ENCODE results near the gene RIPPLY1. TPM values are rescaled to one million over a fixed set of nuclear protein-coding genes. Genes with fewer than 3 reads are reported as not detected.

The RIPPLY1 gene
- total and polyA plus RNA-seq, 5 experiments from 2014 or later, result not detected

DNA sequence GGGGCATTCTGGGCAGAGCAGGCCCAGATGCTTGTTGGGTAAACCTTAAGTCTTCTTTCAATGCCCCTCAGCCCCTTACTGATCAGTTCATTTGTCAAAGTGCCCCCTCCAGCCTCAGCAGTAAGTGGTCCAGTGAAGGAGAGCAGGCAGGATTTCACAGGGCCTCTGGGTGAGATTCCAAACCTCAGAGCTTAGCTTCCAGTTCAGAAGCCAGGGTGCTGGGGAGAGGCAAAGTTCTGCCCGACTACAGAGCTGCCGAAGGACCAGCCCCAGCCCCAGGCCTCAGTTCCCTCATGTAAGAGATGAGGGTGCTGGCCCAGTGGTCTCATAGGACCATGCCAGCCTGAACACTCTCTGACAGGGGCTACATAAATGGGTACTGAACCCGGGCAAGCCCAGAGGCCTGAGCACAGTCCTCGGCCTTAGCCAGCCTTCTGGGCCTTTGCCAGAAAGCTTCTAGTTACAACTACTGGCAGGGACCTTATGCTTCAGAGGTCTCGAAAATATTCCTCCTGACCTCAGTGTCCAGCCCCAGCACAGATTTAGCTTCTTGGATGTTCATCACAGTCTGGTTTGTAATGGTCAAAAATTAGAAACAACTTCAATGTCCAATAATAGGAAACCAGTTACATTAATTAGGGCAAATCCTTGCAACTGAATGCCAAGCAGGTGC, 851 bp upstream of the RIPPLY1 start:
- DNase-seq (no peak), ATAC-seq (no peak)
- Mint-ChIP-seq H3K27me3 (no peaks in the 10 kb centered on the region), H3K4me3 (no peak overlapping the region), H3K27ac (no peak overlapping the region), H3K36me3 (no peaks in the 10 kb centered on the region), H3K4me1 (no peaks in the 10 kb centered on the region), H3K9me3 (no peaks in the 10 kb centered on the region)
- POLR2A ChIA-PET, result no interaction called here

DNA sequence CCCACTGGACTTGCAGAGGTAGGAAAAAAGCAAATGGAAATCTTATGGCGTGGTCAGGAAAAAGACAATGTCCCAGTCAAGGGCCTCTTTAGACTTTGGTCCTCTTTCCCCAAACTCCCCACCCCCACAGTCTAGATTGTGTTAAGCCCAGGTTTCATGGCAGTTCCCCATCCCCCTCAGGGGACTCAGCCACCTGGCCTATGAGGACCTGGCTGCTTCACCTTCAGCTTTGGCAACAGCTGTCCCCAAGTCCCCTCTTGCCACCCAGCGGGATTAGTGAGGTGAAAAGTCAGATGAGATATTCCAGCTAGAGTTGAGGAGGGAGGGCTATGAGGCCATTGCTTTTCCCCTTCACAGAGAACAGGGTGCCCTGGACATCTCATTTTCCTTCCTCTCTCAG, 457 bp downstream of the RIPPLY1 start:
- H3K36me3 Mint-ChIP-seq, result no peaks in the 10 kb centered on the region
- H3K4me3 Mint-ChIP-seq, result no peak overlapping the region
- no peak for ATAC-seq
- H3K27me3 Mint-ChIP-seq, result no peaks in the 10 kb centered on the region
- POLR2A ChIA-PET, result no interaction called here
- no peak overlapping the region for H3K27ac Mint-ChIP-seq
- DNase-seq, result no peak
- H3K9me3 Mint-ChIP-seq, result no peaks in the 10 kb centered on the region
- H3K4me1 Mint-ChIP-seq, result no peaks in the 10 kb centered on the region

DNA sequence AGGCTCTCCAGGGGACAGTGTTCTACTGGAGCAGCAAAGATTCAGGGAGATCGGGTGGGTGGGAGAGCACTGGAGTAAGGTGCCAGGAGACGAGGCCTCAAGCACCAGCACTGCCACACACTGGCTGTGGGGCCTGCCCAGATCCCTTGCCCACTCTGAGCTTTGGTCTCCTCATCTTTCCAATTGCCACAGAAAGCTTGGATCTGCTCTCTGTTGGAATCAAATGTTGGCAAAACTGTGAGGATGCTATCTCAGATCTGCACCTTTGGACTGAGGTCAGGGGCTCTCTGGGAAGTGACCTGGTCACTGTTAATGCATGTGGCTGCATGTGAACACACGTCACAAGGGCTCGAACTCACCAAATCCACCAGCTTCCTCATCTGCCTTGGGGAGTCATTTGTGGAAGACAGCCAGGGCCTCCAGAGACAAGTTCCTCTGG, 1.3 kb downstream of the RIPPLY1 start:
- Mint-ChIP-seq H3K27ac (no peak overlapping the region), H3K4me1 (no peaks in the 10 kb centered on the region), H3K36me3 (no peaks in the 10 kb centered on the region), H3K9me3 (no peaks in the 10 kb centered on the region), H3K27me3 (no peaks in the 10 kb centered on the region), H3K4me3 (no peak overlapping the region)
- POLR2A ChIA-PET, result no interaction called here
- no peak for ATAC-seq
- no peak for DNase-seq

DNA sequence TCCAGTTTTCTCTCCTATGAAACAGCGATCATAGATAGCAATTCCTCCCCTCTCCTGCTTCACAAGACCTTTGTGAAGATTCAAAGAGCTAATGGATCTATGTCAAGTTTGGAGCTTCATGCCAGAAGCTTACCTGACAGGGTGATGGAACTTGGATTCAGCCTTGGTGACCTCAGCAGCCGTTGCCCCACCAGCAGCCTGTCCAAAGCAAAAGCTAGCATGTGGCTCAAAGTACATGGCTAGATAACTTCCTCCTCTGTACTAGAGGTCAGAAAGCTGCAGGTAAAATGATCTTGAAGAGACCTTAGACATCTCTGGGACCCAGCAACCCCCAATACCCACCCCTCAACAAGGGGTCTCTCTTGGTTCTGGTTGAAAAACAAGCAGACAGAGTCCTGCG, 1.8 kb downstream of the RIPPLY1 start:
- no peak overlapping the region for H3K27ac Mint-ChIP-seq
- H3K27me3 Mint-ChIP-seq, result no peaks in the 10 kb centered on the region
- DNase-seq (no peak), ATAC-seq (no peak)
- H3K4me1 Mint-ChIP-seq, result no peaks in the 10 kb centered on the region
- POLR2A ChIA-PET, result no interaction called here
- no peak overlapping the region for H3K4me3 Mint-ChIP-seq
- no peaks in the 10 kb centered on the region for H3K9me3 Mint-ChIP-seq
- no peaks in the 10 kb centered on the region for H3K36me3 Mint-ChIP-seq

DNA sequence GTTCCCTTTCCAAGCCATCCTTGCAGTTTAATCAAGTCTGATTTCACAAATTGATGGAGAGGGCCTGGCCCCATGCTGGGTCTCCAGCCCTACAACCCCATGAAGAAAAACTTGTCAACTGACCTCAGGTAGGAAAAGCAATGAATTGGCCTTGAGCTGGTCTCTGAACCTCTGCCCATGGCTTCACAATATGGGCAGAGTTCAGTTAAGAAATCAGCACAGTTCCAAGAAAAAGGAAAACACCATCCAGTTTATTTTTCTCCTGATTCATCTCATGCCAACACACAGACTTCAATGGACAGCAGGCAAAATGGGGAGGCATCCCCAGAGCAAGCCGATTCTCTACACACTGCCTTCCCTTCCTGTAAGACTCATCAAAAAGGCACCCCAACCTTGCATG, 3.3 kb downstream of the RIPPLY1 start:
- Mint-ChIP-seq H3K9me3 (no peaks in the 10 kb centered on the region), H3K4me1 (no peaks in the 10 kb centered on the region), H3K4me3 (no peak overlapping the region), H3K27ac (no peak overlapping the region), H3K27me3 (no peaks in the 10 kb centered on the region), H3K36me3 (no peaks in the 10 kb centered on the region)
- POLR2A ChIA-PET, result no interaction called here
- no peak for DNase-seq
- no peak for ATAC-seq

DNA sequence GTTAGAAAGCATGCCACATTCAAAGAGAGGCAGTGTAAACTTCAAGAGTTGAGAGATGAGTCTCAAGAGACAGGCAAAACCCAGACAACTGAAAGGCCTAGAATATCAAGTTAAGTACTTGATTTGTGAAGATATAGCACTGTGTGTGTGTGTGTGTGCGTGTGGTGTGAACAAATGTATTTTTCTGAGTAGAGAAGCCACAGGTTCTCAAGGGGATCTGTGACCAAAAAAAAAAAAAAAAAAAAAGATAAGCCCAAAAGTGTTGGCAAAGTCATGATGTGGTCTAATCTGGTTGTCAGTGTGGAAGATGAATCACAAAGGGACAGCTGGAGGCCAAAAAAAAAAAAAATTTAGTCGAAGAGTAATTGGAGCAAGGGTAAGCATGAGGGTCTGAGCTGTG, 3.9 kb downstream of the RIPPLY1 start:
- Mint-ChIP-seq H3K9me3 (no peaks in the 10 kb centered on the region), H3K36me3 (no peaks in the 10 kb centered on the region), H3K27me3 (no peaks in the 10 kb centered on the region), H3K4me1 (no peaks in the 10 kb centered on the region), H3K27ac (no peak overlapping the region), H3K4me3 (no peak overlapping the region)
- ATAC-seq (no peak), DNase-seq (no peak)
- POLR2A ChIA-PET, result no interaction called here

DNA sequence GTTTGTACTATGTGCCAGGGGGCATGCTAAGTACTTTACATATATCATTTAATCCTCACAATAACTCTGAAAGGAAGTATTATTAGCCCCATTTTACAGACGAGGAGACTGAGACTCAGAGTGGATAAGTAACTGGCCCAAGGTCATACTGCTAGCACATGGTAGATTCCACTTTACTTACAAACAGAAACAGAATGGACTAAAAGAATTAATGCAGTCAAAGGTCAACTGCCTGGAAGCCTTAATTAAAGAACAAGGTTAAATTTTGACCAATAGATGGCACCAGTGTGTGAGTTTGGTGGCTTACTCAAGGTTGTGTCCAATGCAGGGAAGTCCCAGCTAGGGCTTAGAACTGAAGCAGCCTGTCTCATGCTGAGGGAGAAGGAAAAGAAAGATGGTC, 4.7 kb downstream of the RIPPLY1 start:
- peaks cover 0 to 1% (median 0%) of the 10 kb centered on the region in 5 donors for H3K27me3 Mint-ChIP-seq
- no peak overlapping the region for H3K4me3 Mint-ChIP-seq
- POLR2A ChIA-PET, result no interaction called here
- ATAC-seq (peak in 1 of 2 donors; percentile 50), DNase-seq (peak in 3 of 10 donors; percentile 34 to 44 (median 35))
- no peak overlapping the region for H3K27ac Mint-ChIP-seq
- H3K36me3 Mint-ChIP-seq, result no peaks in the 10 kb centered on the region
- H3K9me3 Mint-ChIP-seq, result no peaks in the 10 kb centered on the region
- H3K4me1 Mint-ChIP-seq, result no peaks in the 10 kb centered on the region

DNA sequence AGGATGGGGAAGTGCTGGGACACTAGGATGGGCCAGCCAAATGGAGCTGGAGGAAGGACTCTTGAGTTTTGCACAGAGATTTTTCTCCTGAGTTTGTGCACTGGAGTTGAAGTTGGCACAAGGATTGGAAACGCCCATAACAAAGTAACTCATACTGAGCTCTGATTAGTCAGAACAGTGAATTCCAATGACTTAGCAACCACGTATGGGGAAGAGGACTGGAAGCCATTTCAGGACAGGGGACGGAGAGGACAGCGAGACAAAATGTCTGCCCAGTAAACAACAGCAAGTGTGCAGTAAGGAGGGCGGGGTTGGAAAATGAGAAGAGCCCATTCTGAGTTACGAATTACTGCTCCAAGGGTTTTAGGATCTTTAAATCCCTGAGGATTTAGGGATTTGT, 5.9 kb downstream of the RIPPLY1 start:
- POLR2A ChIA-PET, result interaction anchor here (0.7 kb wide), 1 partner anchor 889 kb away, joined by 3 read pairs; no protein-coding TSS in a partner anchor
- peaks cover 0 to 6% (median 0%) of the 10 kb centered on the region in 5 donors for H3K27me3 Mint-ChIP-seq
- no peaks in the 10 kb centered on the region for H3K36me3 Mint-ChIP-seq
- H3K9me3 Mint-ChIP-seq, result no peaks in the 10 kb centered on the region
- no peaks in the 10 kb centered on the region for H3K4me1 Mint-ChIP-seq
- ATAC-seq (no peak), DNase-seq (no peak)
- H3K4me3 Mint-ChIP-seq, result no peak overlapping the region
- no peak overlapping the region for H3K27ac Mint-ChIP-seq

DNA sequence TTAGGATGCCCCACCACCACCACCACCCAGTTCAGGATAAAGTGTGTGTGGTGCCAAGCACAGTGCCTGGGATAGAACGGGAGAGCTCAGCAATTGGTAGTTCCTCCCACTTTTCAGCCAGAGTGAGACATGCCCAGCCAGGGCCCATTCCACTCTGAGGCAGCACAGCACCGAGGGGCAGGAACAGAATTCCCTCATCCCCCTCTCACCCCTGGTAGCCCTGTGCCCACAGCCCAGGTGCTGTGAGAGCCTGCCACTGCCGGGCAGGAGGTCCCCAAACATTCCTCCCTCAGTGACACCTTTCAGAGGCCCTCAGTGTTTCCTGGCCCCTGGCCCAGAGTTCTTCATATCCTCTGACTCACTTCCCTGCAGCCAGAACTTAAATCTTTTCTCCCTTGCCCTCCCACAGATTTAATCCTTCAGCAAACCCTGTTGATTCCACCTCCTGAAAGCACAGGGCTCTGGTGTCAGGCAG, 8.1 kb downstream of the RIPPLY1 start:
- Mint-ChIP-seq H3K27ac (no peak overlapping the region), H3K9me3 (no peaks in the 10 kb centered on the region), H3K27me3 (peaks cover 0 to 6% (median 0%) of the 10 kb centered on the region in 5 donors), H3K36me3 (no peaks in the 10 kb centered on the region), H3K4me1 (no peaks in the 10 kb centered on the region), H3K4me3 (no peak overlapping the region)
- POLR2A ChIA-PET, result no interaction called here
- DNase-seq (no peak), ATAC-seq (no peak)

DNA sequence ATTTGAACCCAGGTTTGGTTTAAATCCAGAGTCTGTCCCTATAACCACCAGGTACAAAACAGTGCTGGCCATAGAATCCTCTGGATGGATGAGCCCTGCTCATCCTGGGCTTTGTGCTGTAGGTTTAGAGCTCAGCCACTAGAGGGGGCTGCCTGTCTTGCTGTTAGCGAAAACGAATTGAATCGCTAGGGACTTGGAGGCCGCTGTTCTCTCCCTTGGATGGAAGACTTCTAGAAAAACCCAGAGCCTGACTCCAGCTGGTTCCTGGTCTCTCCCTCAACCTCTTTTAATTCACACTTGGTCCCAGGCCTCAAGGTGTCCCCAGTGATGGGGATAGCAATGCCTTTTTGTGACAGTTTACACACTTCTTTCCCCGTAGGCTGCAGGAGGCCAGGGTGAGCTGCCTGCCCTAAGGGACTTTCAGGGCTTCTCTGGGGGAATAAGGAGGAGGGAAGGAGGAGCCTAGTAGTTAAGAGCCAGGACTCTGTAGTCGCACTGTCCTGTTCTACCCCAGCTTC, 8.7 kb downstream of the RIPPLY1 start:
- no peaks in the 10 kb centered on the region for H3K36me3 Mint-ChIP-seq
- peaks cover 0 to 6% (median 0%) of the 10 kb centered on the region in 5 donors for H3K27me3 Mint-ChIP-seq
- peak overlapping the region in 1 of 10 donors; percentile 7 for H3K27ac Mint-ChIP-seq
- no peaks in the 10 kb centered on the region for H3K4me1 Mint-ChIP-seq
- H3K9me3 Mint-ChIP-seq, result no peaks in the 10 kb centered on the region
- ATAC-seq (peak; percentile 48 to 60), DNase-seq (peak in 9 of 10 donors; percentile 5 to 52 (median 37))
- POLR2A ChIA-PET, result no interaction called here
- H3K4me3 Mint-ChIP-seq, result no peak overlapping the region

DNA sequence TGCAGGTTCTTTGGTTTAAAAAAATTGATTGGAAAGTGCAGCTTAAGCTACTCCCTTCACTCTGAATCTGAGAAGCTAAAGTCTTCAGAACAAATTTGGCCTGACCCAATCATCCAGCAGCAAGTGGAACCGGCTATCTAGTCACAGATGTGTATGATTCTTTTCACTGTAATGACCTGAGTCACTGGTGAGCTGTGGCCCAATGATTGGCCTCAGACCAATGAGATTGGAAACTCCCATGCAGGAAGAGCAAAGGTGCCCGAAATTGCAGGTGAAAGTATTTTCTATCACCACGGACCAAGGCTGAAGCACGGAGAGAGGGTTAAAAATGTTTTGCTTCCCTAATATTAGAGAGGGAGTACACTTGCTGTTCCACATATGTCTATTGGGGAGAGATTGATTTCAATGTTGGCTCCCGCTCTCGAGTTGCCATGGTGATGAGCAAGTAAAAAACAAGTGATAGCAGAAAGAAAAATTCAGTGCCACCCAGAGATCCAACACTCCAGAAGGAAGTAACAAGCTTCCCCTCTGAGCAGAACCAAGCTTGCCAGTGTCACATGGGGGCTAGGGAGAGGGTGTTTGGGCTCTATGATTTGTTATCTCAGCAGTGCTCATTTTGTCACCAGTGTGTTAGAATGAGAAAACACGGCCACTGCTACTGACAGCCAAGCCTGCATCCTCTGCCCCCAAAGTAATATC, 11.2 kb downstream of the RIPPLY1 start:
- ATAC-seq, result no peak
- Mint-ChIP-seq H3K9me3 (no peaks in the 10 kb centered on the region), H3K4me1 (no peaks in the 10 kb centered on the region), H3K27ac (no peak overlapping the region), H3K27me3 (peaks cover 0 to 8% (median 1%) of the 10 kb centered on the region in 5 donors), H3K36me3 (no peaks in the 10 kb centered on the region), H3K4me3 (no peak overlapping the region)
- POLR2A ChIA-PET, result no interaction called here
- no peak for DNase-seq

DNA sequence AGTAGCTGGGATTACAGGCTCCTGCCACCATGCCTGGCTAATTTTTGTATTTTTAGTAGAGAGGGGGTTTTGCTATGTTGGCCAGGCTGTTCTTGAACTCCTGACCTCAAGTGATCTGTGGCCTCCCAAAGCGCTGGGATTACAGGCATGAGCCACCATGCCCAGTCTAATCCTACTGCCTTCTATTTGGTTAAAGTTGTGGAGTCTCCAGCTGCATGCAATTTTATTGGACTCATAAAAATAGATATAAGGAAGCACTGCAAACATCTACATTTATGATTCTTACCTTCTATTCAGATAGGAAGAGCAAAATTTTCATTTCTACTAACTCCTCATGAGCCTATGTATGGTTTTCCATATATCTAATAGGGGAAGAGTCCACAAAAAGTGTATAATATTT, 13.7 kb downstream of the RIPPLY1 start:
- H3K4me3 Mint-ChIP-seq, result no peak overlapping the region
- ATAC-seq (no peak), DNase-seq (no peak)
- H3K36me3 Mint-ChIP-seq, result no peaks in the 10 kb centered on the region
- no peaks in the 10 kb centered on the region for H3K9me3 Mint-ChIP-seq
- no peaks in the 10 kb centered on the region for H3K4me1 Mint-ChIP-seq
- H3K27me3 Mint-ChIP-seq, result peaks cover 0 to 9% (median 3%) of the 10 kb centered on the region in 5 donors
- no peak overlapping the region for H3K27ac Mint-ChIP-seq
- POLR2A ChIA-PET, result no interaction called here

DNA sequence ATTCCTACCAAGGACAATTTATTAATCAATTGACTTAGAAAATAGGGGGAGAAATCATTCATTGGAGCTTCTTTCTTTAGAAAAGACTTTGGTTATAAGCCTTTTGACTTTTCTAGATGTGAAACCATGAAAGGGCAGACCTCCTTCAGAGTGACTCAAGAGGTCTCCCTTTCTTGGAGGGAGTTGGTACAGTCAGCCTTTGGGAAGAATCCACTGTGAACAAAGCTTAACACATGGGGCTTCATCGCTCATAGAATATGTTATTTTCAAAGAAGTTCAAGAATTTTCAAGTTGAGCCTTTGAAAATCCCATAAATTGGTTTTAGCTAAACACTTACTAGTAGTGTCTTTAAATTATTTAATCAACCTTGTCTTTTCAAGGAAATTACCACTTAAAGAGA, 28.0 kb downstream of the RIPPLY1 start:
- no peaks in the 10 kb centered on the region for H3K4me1 Mint-ChIP-seq
- POLR2A ChIA-PET, result no interaction called here
- no peak overlapping the region for H3K27ac Mint-ChIP-seq
- DNase-seq, result no peak
- no peaks in the 10 kb centered on the region for H3K9me3 Mint-ChIP-seq
- ATAC-seq, result no peak
- H3K36me3 Mint-ChIP-seq, result no peaks in the 10 kb centered on the region
- H3K4me3 Mint-ChIP-seq, result no peak overlapping the region
- H3K27me3 Mint-ChIP-seq, result peaks cover 0 to 30% (median under 1%) of the 10 kb centered on the region in 5 donors
